Measurements from ENCODE around the gene DDX19B.

GRCh38 chr16:70370924-70371323 lies 71.9 kb downstream of the DDX19B start:
- no peak for TF ChIP-seq CTCF (IDR thresholded peaks at IDR 0.05 in 8 of 11, conservative IDR thresholded peaks at IDR 0.05 in 3 of 11)
- no peak for TF ChIP-seq POLR2AphosphoS5 (IDR thresholded peaks at IDR 0.05)
- TF ChIP-seq POLR2A (IDR thresholded peaks at IDR 0.05): no peak
